Upper lobe of left lung (tissue), 6 donors: ENCODE measurements around the gene FAM185A. TPM values are rescaled to one million over a fixed set of nuclear protein-coding genes. Genes with fewer than 3 reads are reported as not detected.

Experiments
- ATAC-seq, 2 donors: fragments of 200-7000 bp; cut with Tn5 transposase; one replicate each; pipeline ENCODE4 v1.9.1; 2022; ENCODE audit warnings: mild to moderate bottlenecking in 2 of 2, moderate library complexity in 2 of 2; ENCODE audit not compliant: low FRiP score in 2 of 2
- DNase-seq, 2 donors: peaks; one replicate each; pipeline ENCODE4 v3.0.0-alpha.2; 2019 to 2020
- H3K27ac ChIP-seq, 4 donors: fragments of 200-600 bp; sonication (generic); one replicate each; pipeline ENCODE4 v1.5.1; 2016 to 2019
- H3K27me3 ChIP-seq, 4 donors: fragments of 200-600 bp; sonication (generic); one replicate each; pipeline ENCODE4 v1.5.1; 2017 to 2019
- H3K36me3 ChIP-seq, 4 donors: fragments of 200-600 bp; sonication (generic); one replicate each; pipeline ENCODE4 v1.5.1; 2016 to 2019
- H3K4me1 ChIP-seq, 4 donors: fragments of 200-600 bp; sonication (generic); one replicate each; pipeline ENCODE4 v1.5.1; 2018 to 2019
- H3K4me3 ChIP-seq, 4 donors: fragments of 200-600 bp; sonication (generic); one replicate each; pipeline ENCODE4 v1.5.1; 2017 to 2019; ENCODE audit warnings: mild to moderate bottlenecking in 2 of 4, moderate library complexity in 1 of 4
- H3K9me3 ChIP-seq, 4 donors: fragments of 200-600 bp; sonication (generic); one replicate each; pipeline ENCODE4 v1.5.1; 2018 to 2019
- CTCF ChIP-seq, 6 experiments: fragments of 450-650 bp in 4 of 6; fragments of 200-600 bp in 2 of 6; sonication (generic) in 2 of 6; IDR thresholded peaks; one replicate each; pipeline ENCODE4 v1.5.1; 2016 to 2019; ENCODE audit warnings: antibody characterized with exemption in 6 of 6
- EP300 ChIP-seq, 4 donors: sonication (generic); formaldehyde crosslinking; IDR thresholded peaks; one replicate each; pipeline ENCODE4 v1.5.1; 2017; ENCODE audit warnings: antibody characterized with exemption in 4 of 4, control low read depth in 2 of 4
- POLR2A ChIP-seq, 4 donors: fragments of 450-650 bp; IDR thresholded peaks; one replicate each; pipeline ENCODE4 v1.5.1; 2016 to 2017; ENCODE audit warnings: antibody characterized with exemption in 4 of 4, mild to moderate bottlenecking in 2 of 4
- POLR2AphosphoS5 ChIP-seq, 2 donors: sonication (generic); formaldehyde crosslinking; IDR thresholded peaks; one replicate each; pipeline ENCODE4 v1.5.1; 2017; ENCODE audit warnings: antibody characterized with exemption in 2 of 2
- WGBS, 2 donors: methylation state at CpG; one replicate each; pipeline ENCODE4 v1.1.5; 2017 to 2018; 5-methylcytosine and 5-hydroxymethylcytosine counted together
- small RNA-seq, 4 donors: library from RNA; depleted of rRNA; stranded (forward); fragments of <200 nt; gene quantifications; one replicate each; pipeline ENCODE3, GENCODE V24; 2016
- total RNA-seq, 6 donors: library from RNA; depleted of rRNA in 4 of 6; stranded (reverse); fragments of >200 nt in 4 of 6; gene quantifications; one replicate each; pipeline versions ENCODE4 v1.1.0 to v1.2.1, GENCODE V29; 2016 to 2021
- donor health status: DM: no; HTN: no; CAD: no; lungs with moderate emphysema.
- donor health status: DM: no; HTN: yes; CAD: no; lungs with severe emphysema.

Gene FAM185A
- total RNA-seq, 6 donors from 2014 or later = 6.2 to 55.5 (median 13.5) TPM

GRCh38 chr7:102849079-102849478 lies 100.3 kb downstream of the FAM185A start:
- no peak overlapping the region for H3K4me3 ChIP-seq
- DNase-seq (no peak), ATAC-seq (peak in 1 of 2 donors; percentile 85)
- 88 to 90% methylated on average over 5 of the region's 5 CpGs for WGBS, 2 donors
- no peaks in the 10 kb centered on the region for H3K27me3 ChIP-seq
- no peak overlapping the region for H3K27ac ChIP-seq
- H3K4me1 ChIP-seq = no peaks in the 10 kb centered on the region
- TF ChIP-seq CTCF (IDR thresholded peaks at IDR 0.05) = no peak
- TF ChIP-seq POLR2A (IDR thresholded peaks at IDR 0.05) = no peak
- no peak for TF ChIP-seq POLR2AphosphoS5 (IDR thresholded peaks at IDR 0.05)
- TF ChIP-seq EP300 (IDR thresholded peaks at IDR 0.05) = no peak
- H3K9me3 ChIP-seq = no peaks in the 10 kb centered on the region
- H3K36me3 ChIP-seq = no peaks in the 10 kb centered on the region

- H3K4me3 ChIP-seq = no peak overlapping the region
- no peak overlapping the region for H3K27ac ChIP-seq
- TF ChIP-seq CTCF (IDR thresholded peaks at IDR 0.05) (no peak), POLR2A (IDR thresholded peaks at IDR 0.05) (no peak), EP300 (IDR thresholded peaks at IDR 0.05) (no peak), POLR2AphosphoS5 (IDR thresholded peaks at IDR 0.05) (no peak)
- peak in 1 of 2 donors; percentile 68 for ATAC-seq
- no peaks in the 10 kb centered on the region for H3K27me3 ChIP-seq
- H3K4me1 ChIP-seq = no peaks in the 10 kb centered on the region
- no peaks in the 10 kb centered on the region for H3K9me3 ChIP-seq
- WGBS, 2 donors = 84 to 85% methylated on average over 3 of the region's 3 CpGs
- no peak for DNase-seq
- no peaks in the 10 kb centered on the region for H3K36me3 ChIP-seq
These were observed 100.7 kb downstream of the FAM185A start for GRCh38 chr7:102849538-102849937.

- no peak overlapping the region for H3K27ac ChIP-seq
- H3K4me3 ChIP-seq = no peak overlapping the region
- ATAC-seq = no peak
- no peak for DNase-seq
- H3K27me3 ChIP-seq = no peaks in the 10 kb centered on the region
- H3K36me3 ChIP-seq = no peaks in the 10 kb centered on the region
- no peaks in the 10 kb centered on the region for H3K9me3 ChIP-seq
- TF ChIP-seq CTCF (IDR thresholded peaks at IDR 0.05) (no peak), EP300 (IDR thresholded peaks at IDR 0.05) (no peak), POLR2AphosphoS5 (IDR thresholded peaks at IDR 0.05) (no peak), POLR2A (IDR thresholded peaks at IDR 0.05) (no peak)
- H3K4me1 ChIP-seq = no peaks in the 10 kb centered on the region
These were observed 107.2 kb downstream of the FAM185A start for GRCh38 chr7:102856036-102856435.

Small RNA genes lying within 50 kb of the gene (small RNA-seq; reads per million reads assigned to genes)
- 0 reads per million in 4 donors for gene RNU6-1136P

Other genes with a start within 250 kb of the FAM185A start
- 10 to 100 TPM in 4 of 6 donors, 1 to 10 TPM in 2; 4.8 to 31.6 (median 22.3) TPM for gene RASA4B, start 231.2 kb upstream of the FAM185A start, total RNA-seq
- 10 to 100 TPM in 4 of 6 donors, 1 to 10 TPM in 2; 3.0 to 30.4 (median 16.6) TPM for gene UPK3BL2, start 205.3 kb upstream of the FAM185A start, total RNA-seq
- gene SPDYE2, start 197.8 kb upstream of the FAM185A start, total RNA-seq = 1 to 10 TPM in 1 of 6 donors, under 1 TPM in 1, not detected in 4; 0.23 to 1.1 TPM
- 100 to 1,000 TPM in 1 of 6 donors, 10 to 100 TPM in 5; 17.2 to 147 (median 32.8) TPM for gene POLR2J3, start 176.4 kb upstream of the FAM185A start, total RNA-seq
- 100 to 1,000 TPM in 1 of 6 donors, 10 to 100 TPM in 4, 1 to 10 TPM in 1; 8.7 to 132 (median 41.7) TPM for gene RASA4, start 132.2 kb upstream of the FAM185A start, total RNA-seq
- 10 to 100 TPM; 17.0 to 99.3 (median 30.0) TPM for gene UPK3BL1, start 106.2 kb upstream of the FAM185A start, total RNA-seq
- gene SPDYE2B, start 98.7 kb upstream of the FAM185A start, total RNA-seq = not detected
- gene POLR2J2, start 77.3 kb upstream of the FAM185A start, total RNA-seq = 10 to 100 TPM in 2 of 6 donors, 1 to 10 TPM in 4; 2.1 to 24.3 (median 5.6) TPM
- gene LRRC17, start 164.0 kb downstream of the FAM185A start, total RNA-seq = 1 to 10 TPM in 3 of 6 donors, under 1 TPM in 2, not detected in 1; 0.46 to 4.7 (median 3.4) TPM